Endothelial cell of umbilical vein (primary cell): Measurements from ENCODE around the gene SLC6A6. TPM values are rescaled to one million over a fixed set of nuclear protein-coding genes. Genes with fewer than 3 reads are reported as not detected.

Source experiments
- BruUV-seq: library from RNA; stranded (reverse); fragments of 400-500 nt; replicated peaks from 2 replicates; lab custom pipeline; 2021; lab: Mats Ljungman, UMichigan
- CTCF ChIA-PET: fragments of 300-600, 350-600 bp; sonication (Branson Sonifier 250); formaldehyde crosslinking; loops from one replicate; lab custom pipeline; 2021; ENCODE audit warnings: antibody characterized with exemption, inconsistent platforms; lab: Charles Lee
- POLR2A ChIA-PET: fragments of 300-600, 350-600 bp; sonication (Branson Sonifier 250); formaldehyde crosslinking; loops from one replicate; lab custom pipeline; 2021; ENCODE audit warnings: antibody characterized with exemption, inconsistent platforms; lab: Charles Lee
- DNase-seq: peaks from one replicate; pipeline ENCODE4 v3.0.0-alpha.2; 2011; ENCODE audit warnings: low read depth, low spot score
- FAIRE-seq: peaks from 2 replicates; lab custom pipeline; 2011; peaks lifted over from hg19 to GRCh38; lab: Jason Lieb, UNC
- H2AFZ ChIP-seq: 2 replicates; pipeline ENCODE4 v1.6.0; 2012; ENCODE audit warnings: low read depth, low read length, control low read depth, inconsistent platforms
- H3K27ac ChIP-seq: 2 replicates; pipeline ENCODE4 v1.5.1; 2011; ENCODE audit warnings: low read depth, mild to moderate bottlenecking, control low read depth, low read length, moderate library complexity; ENCODE audit not compliant: insufficient read depth
- H3K27me3 ChIP-seq, 2 experiments: 2 replicates each; pipeline versions ENCODE4 v1.6.0 to v1.6.1; 2011; ENCODE audit warnings: low read length in 2 of 2, mixed read lengths in 1 of 2; ENCODE audit not compliant: control insufficient read depth in 2 of 2, insufficient read depth in 2 of 2
- H3K36me3 ChIP-seq, 2 experiments: 2 replicates in 1 of 2; 3 replicates in 1 of 2; pipeline ENCODE4 v1.5.1; 2011; ENCODE audit warnings: low read length in 2 of 2, mild to moderate bottlenecking in 1 of 2, moderate library complexity in 1 of 2; ENCODE audit not compliant: control insufficient read depth in 2 of 2, insufficient read depth in 2 of 2; ENCODE audit errors: extremely low read depth in 1 of 2
- H3K4me1 ChIP-seq: 3 replicates; pipeline ENCODE4 v1.5.1; 2011; ENCODE audit warnings: mild to moderate bottlenecking, low read length; ENCODE audit not compliant: control insufficient read depth, insufficient read depth; ENCODE audit errors: extremely low read depth
- H3K4me2 ChIP-seq: 2 replicates; pipeline ENCODE4 v1.6.1; 2011; ENCODE audit warnings: low read length, control low read depth, mixed read lengths; ENCODE audit not compliant: insufficient read depth
- H3K4me3 ChIP-seq, 3 experiments: fragments of 200-600 bp in 1 of 3; sonication (generic), shearing (Covaris generic) in 1 of 3; replicated peaks in 1 of 3; 2 replicates each; pipeline ENCODE4 v1.5.1; 2011 to 2016; ENCODE audit warnings: control low read depth in 3 of 3, low read length in 3 of 3, mild to moderate bottlenecking in 2 of 3, inconsistent platforms in 1 of 3, low read depth in 1 of 3, moderate library complexity in 1 of 3; ENCODE audit not compliant: insufficient read depth in 1 of 3
- H3K79me2 ChIP-seq: 2 replicates; pipeline ENCODE4 v1.6.0; 2012; ENCODE audit warnings: low read length, inconsistent platforms; ENCODE audit not compliant: control insufficient read depth, insufficient read depth
- H3K9ac ChIP-seq: replicated peaks from 2 replicates; pipeline ENCODE3; 2011; ENCODE audit warnings: low read length, control low read depth; ENCODE audit not compliant: insufficient read depth; ENCODE audit errors: extremely low read depth
- H3K9me1 ChIP-seq: replicated peaks from 3 replicates; pipeline ENCODE4 v1.6.0; 2011; ENCODE audit warnings: mild to moderate bottlenecking, low read length; ENCODE audit not compliant: control insufficient read depth, insufficient read depth; ENCODE audit errors: extremely low read depth
- H3K9me3 ChIP-seq: replicated peaks from 2 replicates; pipeline ENCODE4 v1.5.1; 2012; ENCODE audit warnings: low read length, inconsistent platforms; ENCODE audit not compliant: control insufficient read depth, insufficient read depth
- H4K20me1 ChIP-seq: replicated peaks from 2 replicates; pipeline ENCODE3; 2011; ENCODE audit warnings: mild to moderate bottlenecking, low read length; ENCODE audit not compliant: control insufficient read depth, insufficient read depth; ENCODE audit errors: extremely low read depth
- CTCF ChIP-seq, 2 donors: IDR thresholded peaks; 1 replicate in 1 of 2; 2 replicates in 1 of 2; pipeline ENCODE4 v1.5.1; 2011; ENCODE audit warnings: low read length in 2 of 2, mild to moderate bottlenecking in 2 of 2, moderate library complexity in 2 of 2, control low read depth in 1 of 2, inconsistent platforms in 1 of 2, low read depth in 1 of 2; ENCODE audit not compliant: insufficient read depth in 1 of 2; ENCODE audit errors: extremely low read depth in 1 of 2
- EZH2 ChIP-seq: IDR thresholded peaks from 2 replicates; pipeline ENCODE4 v1.6.1; 2012; ENCODE audit warnings: borderline replicate concordance, low read depth, mild to moderate bottlenecking, moderate library complexity, low read length, inconsistent platforms; ENCODE audit not compliant: severe bottlenecking
- FOS ChIP-seq: IDR thresholded peaks from 2 replicates; pipeline ENCODE4 v1.6.1; 2011; ENCODE audit warnings: mild to moderate bottlenecking, low read length, moderate library complexity, borderline replicate concordance; ENCODE audit not compliant: insufficient read depth
- GATA2 ChIP-seq: IDR thresholded peaks from 2 replicates; pipeline ENCODE4 v1.7.0; 2011; ENCODE audit warnings: low read depth, mild to moderate bottlenecking, moderate library complexity, mixed read lengths, low read length; ENCODE audit not compliant: insufficient read length, insufficient read depth
- JUN ChIP-seq: IDR thresholded peaks from 2 replicates; pipeline ENCODE4 v1.6.1; 2011; ENCODE audit warnings: borderline replicate concordance, low read depth; ENCODE audit not compliant: insufficient read length, insufficient read depth
- MAX ChIP-seq: IDR thresholded peaks from 2 replicates; pipeline ENCODE4 v1.6.1; 2011; ENCODE audit not compliant: insufficient read depth, insufficient read length
- MYC ChIP-seq: IDR thresholded peaks from one replicate; pipeline ENCODE4 v1.6.1; 2011; ENCODE audit warnings: mild to moderate bottlenecking, low read depth, low read length
- POLR2A ChIP-seq: IDR thresholded peaks from 2 replicates; pipeline ENCODE4 v1.6.1; 2012; ENCODE audit warnings: low read depth, mild to moderate bottlenecking, control low read depth, low read length
- POLR2AphosphoS5 ChIP-seq: IDR thresholded peaks from 2 replicates; pipeline ENCODE4 v1.6.1; 2012; ENCODE audit warnings: low read depth, mild to moderate bottlenecking, control low read depth, low read length, moderate library complexity; ENCODE audit not compliant: insufficient read depth
- dilution Hi-C: fragments of 300-500 bp; cut with MboI; formaldehyde crosslinking; loops from one replicate; pipeline ENCODE4 v1.15.0; 2019; ENCODE audit warnings: low sequenced_read_pairs; ENCODE audit not compliant: extremely low pct_ligation_motif_present
- intact Hi-C: fragments of 100-400 bp; cut with micrococcal nuclease; formaldehyde crosslinking; loops from one replicate; pipeline ENCODE4 v1.10.0; 2022
- polyA plus RNA-seq, 4 experiments: library from polyadenylated mRNA; depleted of rRNA in 3 of 4; stranded (reverse) in 3 of 4; unstranded in 1 of 4; fragments of >200 nt; gene quantifications; 2 replicates each; pipeline versions ENCODE4 v1.2.1 to v1.2.3, GENCODE V29; 2011 to 2012; ENCODE audit warnings: missing spikeins in 1 of 4
- total RNA-seq: library from RNA; stranded (reverse); gene quantifications from 2 replicates; pipeline ENCODE4 v1.2.3, GENCODE V29; 2021

Gene SLC6A6
- total and polyA plus RNA-seq, 2 donors (not counting 3 experiments of a cell fraction or from before 2014, with no cell fraction given), result 25.7 to 38.0 TPM

GRCh38 chr3:14489641-14490040, 87.2 kb downstream of the SLC6A6 start:
- no peak for DNase-seq
- FAIRE-seq, result no peak
- H3K4me2 ChIP-seq, result no peak overlapping the region
- H3K27me3 ChIP-seq, result no peaks in the 10 kb centered on the region
- no peaks in the 10 kb centered on the region for H3K79me2 ChIP-seq
- H3K9ac ChIP-seq, result no peak overlapping the region
- no peaks in the 10 kb centered on the region for H3K9me3 ChIP-seq
- H3K27ac ChIP-seq, result no peak overlapping the region
- POLR2A ChIA-PET, result no interaction called here
- no peaks in the 10 kb centered on the region for H3K9me1 ChIP-seq
- TF ChIP-seq CTCF (IDR thresholded peaks at IDR 0.05; ENCODE audit: extremely low read depth in 1 of 2, insufficient read depth in 1 of 2, low read depth in 1 of 2, low read length in 2 of 2) (no peak), POLR2A (no peak), MAX (no peak), POLR2AphosphoS5 (no peak), GATA2 (no peak), JUN (no peak), FOS (no peak), EZH2 (no peak), MYC (no peak)
- H3K36me3 ChIP-seq, result peaks cover 3 to 5% of the 10 kb centered on the region in 2 experiments
- no TSS peak for BruUV-seq
- no peak overlapping the region for H2AFZ ChIP-seq
- H3K4me1 ChIP-seq, result no peaks in the 10 kb centered on the region
- no peaks in the 10 kb centered on the region for H4K20me1 ChIP-seq
- H3K4me3 ChIP-seq, result no peak overlapping the region
- CTCF ChIA-PET, result no interaction called here
- dilution Hi-C loops (no loop called here), intact Hi-C loops (no loop called here)
